ENCODE results near the gene TTC12.
A peak's percentile ranks its signal among the peaks of the same experiment; 100 is the strongest.

TTC12 gene

GRCh38 chr11:113370634-113371033 is 56.3 kb downstream of the TTC12 start:
- Mint-ChIP-seq H3K27ac (no peak overlapping the region), H3K36me3 (peaks cover 43% of the 10 kb centered on the region), H3K27me3 (no peaks in the 10 kb centered on the region), H3K9me3 (no peaks in the 10 kb centered on the region), H3K4me3 (no peak overlapping the region), H3K4me1 (peaks cover 4% of the 10 kb centered on the region)
- ATAC-seq: no peak

GRCh38 chr11:113372309-113372708 is 57.9 kb downstream of the TTC12 start:
- Mint-ChIP-seq H3K27ac (no peak overlapping the region), H3K36me3 (peaks cover 33% of the 10 kb centered on the region), H3K4me3 (no peak overlapping the region), H3K27me3 (no peaks in the 10 kb centered on the region), H3K4me1 (peaks cover 16% of the 10 kb centered on the region), H3K9me3 (no peaks in the 10 kb centered on the region)
- ATAC-seq: no peak

DNA sequence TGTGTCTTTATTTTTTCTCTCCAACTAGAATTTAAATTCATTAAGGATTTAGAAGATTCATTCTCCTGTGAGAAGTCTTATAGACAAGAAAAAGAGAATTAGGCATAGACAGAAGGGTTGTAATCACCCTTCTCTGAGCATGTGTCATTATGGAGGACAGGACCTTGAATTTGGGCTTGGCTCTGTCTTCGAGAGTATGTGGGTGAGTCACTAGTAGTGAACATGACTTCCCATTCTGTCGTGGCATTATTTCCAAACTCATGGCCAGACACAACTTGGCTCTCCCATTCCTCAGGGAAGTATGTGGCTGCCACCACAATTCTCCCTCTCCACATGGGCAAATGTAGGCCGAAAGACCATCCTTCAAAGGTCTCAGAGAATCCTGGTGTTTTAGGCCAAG is 58.9 kb downstream of the TTC12 start:
- Mint-ChIP-seq H3K9me3 (no peaks in the 10 kb centered on the region), H3K36me3 (peaks cover 26% of the 10 kb centered on the region), H3K4me3 (no peak overlapping the region), H3K27ac (no peak overlapping the region), H3K4me1 (peaks cover 16% of the 10 kb centered on the region), H3K27me3 (no peaks in the 10 kb centered on the region)
- ATAC-seq: no peak

DNA sequence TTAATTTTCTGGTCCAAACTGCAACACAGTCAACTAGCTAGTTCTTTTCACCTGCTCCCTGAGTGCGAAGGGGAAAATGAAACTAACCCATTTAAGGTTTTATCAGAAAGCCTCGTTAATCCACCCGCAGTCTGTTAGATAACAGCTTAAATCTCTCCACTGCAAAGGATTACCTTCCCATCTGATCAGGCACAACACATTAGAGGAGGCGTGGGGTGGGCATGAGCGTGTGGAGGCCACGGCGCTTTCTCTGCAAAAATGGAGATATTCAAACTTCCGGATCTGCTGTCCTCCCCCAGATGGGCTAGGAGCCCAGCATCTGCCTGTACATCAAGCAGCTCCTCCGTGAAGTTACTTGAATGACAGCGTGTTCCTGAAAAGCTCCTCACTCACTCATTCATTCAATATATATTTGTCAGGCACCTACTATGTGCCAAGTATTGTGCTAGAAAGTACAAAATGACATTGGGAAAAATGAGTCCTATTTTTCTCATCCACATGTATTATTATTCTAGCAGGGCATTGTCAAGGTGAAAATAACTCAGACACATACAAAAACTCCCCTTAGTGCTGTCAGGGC is 59.7 kb downstream of the TTC12 start:
- Mint-ChIP-seq H3K36me3 (peaks cover 21% of the 10 kb centered on the region), H3K4me1 (peaks cover 16% of the 10 kb centered on the region), H3K27ac (no peak overlapping the region), H3K27me3 (no peaks in the 10 kb centered on the region), H3K4me3 (no peak overlapping the region), H3K9me3 (no peaks in the 10 kb centered on the region)
- ATAC-seq: no peak

DNA sequence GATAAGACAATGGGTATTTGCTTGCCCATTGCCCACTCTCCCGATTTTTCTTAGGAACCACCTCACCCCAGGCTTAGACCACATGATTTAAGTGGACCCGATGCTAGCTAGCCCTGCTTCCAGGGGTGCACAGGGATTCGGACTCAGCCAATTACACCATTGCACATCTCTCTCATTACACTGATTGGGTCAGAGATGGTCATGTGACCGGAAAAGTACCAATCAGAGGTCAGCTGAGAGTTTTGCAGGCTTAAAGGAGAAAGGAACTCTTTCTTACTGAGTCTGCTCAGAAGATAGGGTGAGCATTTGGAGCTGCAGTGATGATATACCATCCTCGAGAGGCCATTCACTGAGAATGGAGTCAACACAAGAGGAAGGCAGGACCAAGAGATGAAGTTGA is 61.0 kb downstream of the TTC12 start:
- no peak overlapping the region for H3K4me3 Mint-ChIP-seq
- peak overlapping the region; percentile 77 for H3K27ac Mint-ChIP-seq

GRCh38 chr11:113376156-113376555 is 61.8 kb downstream of the TTC12 start:
- no peaks in the 10 kb centered on the region for H3K27me3 Mint-ChIP-seq
- H3K9me3 Mint-ChIP-seq: no peaks in the 10 kb centered on the region
- peak overlapping the region; percentile 77 for H3K27ac Mint-ChIP-seq
- peaks cover 16% of the 10 kb centered on the region for H3K4me1 Mint-ChIP-seq
- peaks cover 26% of the 10 kb centered on the region for H3K36me3 Mint-ChIP-seq
- peak; percentile 83 for ATAC-seq
- H3K4me3 Mint-ChIP-seq: no peak overlapping the region

More for the DNA sequence above, 61.0 kb downstream of the TTC12 start:
- ATAC-seq: no peak
- Mint-ChIP-seq H3K36me3 (peaks cover 20% of the 10 kb centered on the region), H3K9me3 (no peaks in the 10 kb centered on the region), H3K4me1 (peaks cover 16% of the 10 kb centered on the region), H3K27me3 (no peaks in the 10 kb centered on the region)

DNA sequence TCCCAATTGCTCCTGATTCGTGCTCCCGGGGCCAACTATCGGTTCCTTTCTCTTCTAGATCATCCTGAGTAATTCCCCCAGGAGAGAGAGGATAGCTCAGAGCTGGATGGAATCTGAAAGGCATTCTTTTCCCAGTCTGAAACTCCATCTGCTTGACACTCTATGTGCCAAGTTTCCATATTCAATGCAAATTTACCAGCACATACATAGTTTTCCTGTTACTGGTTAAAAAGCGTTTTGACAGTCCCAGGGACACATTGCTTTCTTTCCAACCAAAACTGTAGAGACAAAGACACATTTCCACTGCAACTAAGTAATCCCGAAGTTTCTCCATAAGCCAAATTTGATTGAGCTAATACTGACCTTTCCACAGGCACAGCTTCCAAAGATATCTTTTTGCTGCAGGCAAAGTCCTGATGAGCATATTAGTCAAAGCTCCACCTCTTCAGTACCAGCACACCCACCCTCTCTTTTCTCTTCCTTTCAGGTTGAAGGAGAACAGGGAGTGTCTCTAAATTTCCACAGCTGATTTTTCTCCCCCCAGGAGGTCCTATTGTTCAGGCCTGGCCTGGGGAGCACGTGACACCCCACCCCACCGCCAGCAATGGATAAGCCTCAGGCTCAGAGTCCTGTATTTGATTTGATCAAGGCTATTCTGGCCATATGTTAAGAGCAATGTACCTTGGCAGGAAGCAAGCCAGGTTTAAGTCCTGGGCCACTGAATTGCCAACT is 63.5 kb downstream of the TTC12 start:
- H3K4me1 Mint-ChIP-seq: peaks cover 16% of the 10 kb centered on the region
- no peaks in the 10 kb centered on the region for H3K27me3 Mint-ChIP-seq
- no peak overlapping the region for H3K4me3 Mint-ChIP-seq
- peaks cover 23% of the 10 kb centered on the region for H3K36me3 Mint-ChIP-seq
- H3K9me3 Mint-ChIP-seq: no peaks in the 10 kb centered on the region
- H3K27ac Mint-ChIP-seq: peak overlapping the region; percentile 77
- ATAC-seq: no peak

DNA sequence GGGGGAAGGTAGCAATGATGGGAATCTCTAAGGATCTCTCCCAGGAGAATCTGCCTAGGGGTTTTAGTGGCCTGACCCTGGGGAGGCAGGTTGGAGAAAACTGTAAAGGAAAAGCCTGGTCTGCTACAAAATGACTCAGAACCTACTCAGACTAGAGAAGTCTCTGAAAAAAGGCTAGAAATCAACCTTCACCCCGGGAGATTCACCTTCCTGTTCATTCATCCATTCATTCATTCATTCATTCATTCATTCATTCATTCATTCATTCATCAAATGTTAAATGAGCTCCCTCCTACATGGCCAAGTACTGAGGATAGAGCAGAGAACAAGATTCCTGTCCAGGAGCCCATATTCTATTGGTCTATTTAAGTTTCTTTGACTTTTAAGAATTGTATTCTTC is 64.3 kb downstream of the TTC12 start:
- no peaks in the 10 kb centered on the region for H3K9me3 Mint-ChIP-seq
- peaks cover 19% of the 10 kb centered on the region for H3K36me3 Mint-ChIP-seq
- ATAC-seq: no peak
- no peak overlapping the region for H3K27ac Mint-ChIP-seq
- no peaks in the 10 kb centered on the region for H3K27me3 Mint-ChIP-seq
- peaks cover 16% of the 10 kb centered on the region for H3K4me1 Mint-ChIP-seq
- no peak overlapping the region for H3K4me3 Mint-ChIP-seq

DNA sequence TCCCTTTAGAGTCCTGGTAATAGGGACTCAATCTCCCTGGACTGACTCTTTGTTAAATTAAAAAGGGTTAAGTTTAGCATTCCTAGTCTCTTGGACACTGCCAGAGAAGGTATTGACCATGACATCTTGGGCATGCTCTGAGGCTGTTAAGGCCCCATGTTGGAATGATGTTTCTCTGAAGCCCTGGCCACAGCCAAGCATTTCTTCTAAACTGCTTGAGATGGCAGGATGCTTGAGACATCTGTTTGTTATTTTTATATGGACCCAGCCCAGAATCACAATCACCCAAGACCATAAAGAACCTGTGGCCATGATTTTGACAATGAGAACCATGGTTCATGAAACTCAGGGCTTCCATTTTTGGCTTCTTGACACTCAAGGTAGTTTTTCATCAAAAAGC is 67.7 kb downstream of the TTC12 start:
- peaks cover 26% of the 10 kb centered on the region for H3K36me3 Mint-ChIP-seq
- H3K9me3 Mint-ChIP-seq: no peaks in the 10 kb centered on the region
- no peaks in the 10 kb centered on the region for H3K4me1 Mint-ChIP-seq

GRCh38 chr11:113384551-113384950 is 70.2 kb downstream of the TTC12 start:
- no peak for ATAC-seq
- Mint-ChIP-seq H3K4me3 (no peak overlapping the region), H3K36me3 (peaks cover 26% of the 10 kb centered on the region), H3K27ac (no peak overlapping the region), H3K4me1 (no peaks in the 10 kb centered on the region), H3K9me3 (no peaks in the 10 kb centered on the region), H3K27me3 (no peaks in the 10 kb centered on the region)

More for the DNA sequence above, 67.7 kb downstream of the TTC12 start:
- no peaks in the 10 kb centered on the region for H3K27me3 Mint-ChIP-seq
- no peak overlapping the region for H3K4me3 Mint-ChIP-seq
- no peak overlapping the region for H3K27ac Mint-ChIP-seq
- ATAC-seq: no peak

- no peaks in the 10 kb centered on the region for H3K27me3 Mint-ChIP-seq
- H3K27ac Mint-ChIP-seq: no peak overlapping the region
- no peak for ATAC-seq
- H3K36me3 Mint-ChIP-seq: peaks cover 17% of the 10 kb centered on the region
- no peaks in the 10 kb centered on the region for H3K9me3 Mint-ChIP-seq
- no peak overlapping the region for H3K4me3 Mint-ChIP-seq
- no peaks in the 10 kb centered on the region for H3K4me1 Mint-ChIP-seq
Measured at GRCh38 chr11:113385749-113386148, 71.4 kb downstream of the TTC12 start.

- no peaks in the 10 kb centered on the region for H3K27me3 Mint-ChIP-seq
- ATAC-seq: no peak
- H3K4me3 Mint-ChIP-seq: no peak overlapping the region
- no peaks in the 10 kb centered on the region for H3K4me1 Mint-ChIP-seq
- no peaks in the 10 kb centered on the region for H3K9me3 Mint-ChIP-seq
- no peak overlapping the region for H3K27ac Mint-ChIP-seq
- H3K36me3 Mint-ChIP-seq: peaks cover 14% of the 10 kb centered on the region
Measured at GRCh38 chr11:113386866-113387265, 72.5 kb downstream of the TTC12 start.

DNA sequence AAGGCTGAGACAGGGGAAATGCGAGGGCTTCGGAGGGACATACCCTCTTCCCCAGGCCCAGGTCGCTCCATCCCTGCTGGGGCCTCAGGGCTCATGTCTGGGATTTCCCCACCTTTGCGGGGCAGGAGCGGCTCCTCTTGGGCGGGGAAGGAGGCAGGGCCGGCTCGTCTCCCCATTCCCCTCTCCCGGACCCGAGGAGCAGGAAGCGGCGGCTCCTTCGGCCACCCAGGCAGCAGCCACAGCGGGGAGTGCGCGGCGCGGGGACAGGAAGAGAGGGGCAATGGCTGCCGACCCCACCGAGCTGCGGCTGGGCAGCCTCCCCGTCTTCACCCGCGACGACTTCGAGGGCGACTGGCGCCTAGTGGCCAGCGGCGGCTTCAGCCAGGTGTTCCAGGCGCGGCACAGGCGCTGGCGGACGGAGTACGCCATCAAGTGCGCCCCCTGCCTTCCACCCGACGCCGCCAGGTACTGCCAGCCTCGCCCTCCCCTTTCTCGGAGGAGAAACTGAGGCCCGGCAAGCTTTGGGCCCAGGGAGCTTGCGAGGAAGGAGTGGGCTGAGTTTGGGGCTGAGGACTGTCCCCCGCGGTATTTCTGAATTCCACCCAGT is 73.3 kb downstream of the TTC12 start, which contains the start of gene ANKK1:
ANKK1 (plus strand) TSS at position 175 of the 607 bp plus-strand sequence; CDS start at position 281, 106 bp downstream.
- no peak for ATAC-seq
- Mint-ChIP-seq H3K27me3 (no peaks in the 10 kb centered on the region), H3K4me1 (no peaks in the 10 kb centered on the region), H3K9me3 (no peaks in the 10 kb centered on the region), H3K27ac (no peak within 1 kb of the TSS), H3K36me3 (peaks cover 14% of the 10 kb centered on the region), H3K4me3 (no peak within 1 kb of the TSS)

DNA sequence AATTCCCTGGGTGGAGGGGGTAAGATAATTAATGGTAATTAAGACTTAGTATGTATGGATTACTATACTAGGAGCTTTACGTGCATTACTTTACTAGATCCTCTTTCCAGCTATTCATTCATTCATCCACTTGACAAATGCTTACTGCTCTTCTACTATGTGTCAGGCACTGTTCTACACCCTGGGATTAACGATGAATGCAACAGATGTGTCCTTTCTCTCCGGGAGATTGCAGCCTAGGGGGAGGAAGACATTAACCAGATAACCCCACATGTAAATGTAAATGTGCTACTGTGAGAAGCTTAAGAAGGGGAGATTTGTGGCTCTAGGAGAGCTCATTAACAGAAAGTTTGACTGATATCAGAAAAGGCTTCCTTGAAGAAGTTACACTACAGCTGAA is 74.9 kb downstream of the TTC12 start:
- H3K9me3 Mint-ChIP-seq: no peaks in the 10 kb centered on the region
- ATAC-seq: no peak

DNA sequence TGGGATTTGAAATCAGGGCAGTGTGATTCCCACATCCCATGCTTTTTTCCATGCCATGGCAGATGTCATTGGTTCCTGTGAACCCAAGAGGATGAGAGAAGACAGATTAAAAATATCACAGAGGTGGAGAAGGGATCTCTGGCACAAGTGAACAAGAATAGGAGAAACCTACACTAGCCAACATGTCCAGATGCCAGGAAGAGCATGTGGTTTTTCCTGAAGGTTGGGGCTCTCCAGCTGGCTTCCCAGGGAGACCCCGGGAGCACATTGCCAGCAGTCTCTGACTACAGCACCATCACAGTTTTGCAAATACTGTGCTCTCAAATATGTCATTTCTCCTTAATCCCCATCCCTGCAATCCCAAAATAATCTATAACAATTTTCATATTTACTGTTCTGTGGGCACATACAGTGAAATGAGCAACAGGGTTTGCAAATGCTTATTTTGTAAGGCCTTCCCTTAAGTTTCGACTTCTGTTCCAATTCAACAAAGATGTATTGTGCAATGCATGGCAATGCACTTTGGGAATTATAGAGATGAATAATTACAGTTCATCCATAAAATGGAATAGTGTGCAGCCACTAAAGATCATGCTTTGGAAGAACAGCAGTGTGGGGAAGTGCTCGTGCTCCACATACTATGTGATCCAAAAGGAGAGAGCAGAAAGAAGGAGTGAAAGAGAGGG is 78.0 kb downstream of the TTC12 start:
- H3K4me3 Mint-ChIP-seq: no peak overlapping the region
- no peak for ATAC-seq
- H3K4me1 Mint-ChIP-seq: no peaks in the 10 kb centered on the region
- H3K27me3 Mint-ChIP-seq: no peaks in the 10 kb centered on the region
- no peaks in the 10 kb centered on the region for H3K9me3 Mint-ChIP-seq
- no peak overlapping the region for H3K27ac Mint-ChIP-seq
- no peaks in the 10 kb centered on the region for H3K36me3 Mint-ChIP-seq

More for the DNA sequence above, 74.9 kb downstream of the TTC12 start:
- H3K27ac Mint-ChIP-seq: no peak overlapping the region
- H3K4me3 Mint-ChIP-seq: no peak overlapping the region
- H3K4me1 Mint-ChIP-seq: no peaks in the 10 kb centered on the region
- H3K27me3 Mint-ChIP-seq: no peaks in the 10 kb centered on the region
- H3K36me3 Mint-ChIP-seq: peaks cover 14% of the 10 kb centered on the region
